ENCODE results near the gene ZNF786.
"Not testable (repeated sequence)": the region's sequence is repeated elsewhere in the genome, so short reads cannot be mapped to it uniquely, and the experiment has no call there.

The ZNF786 gene, protein sequence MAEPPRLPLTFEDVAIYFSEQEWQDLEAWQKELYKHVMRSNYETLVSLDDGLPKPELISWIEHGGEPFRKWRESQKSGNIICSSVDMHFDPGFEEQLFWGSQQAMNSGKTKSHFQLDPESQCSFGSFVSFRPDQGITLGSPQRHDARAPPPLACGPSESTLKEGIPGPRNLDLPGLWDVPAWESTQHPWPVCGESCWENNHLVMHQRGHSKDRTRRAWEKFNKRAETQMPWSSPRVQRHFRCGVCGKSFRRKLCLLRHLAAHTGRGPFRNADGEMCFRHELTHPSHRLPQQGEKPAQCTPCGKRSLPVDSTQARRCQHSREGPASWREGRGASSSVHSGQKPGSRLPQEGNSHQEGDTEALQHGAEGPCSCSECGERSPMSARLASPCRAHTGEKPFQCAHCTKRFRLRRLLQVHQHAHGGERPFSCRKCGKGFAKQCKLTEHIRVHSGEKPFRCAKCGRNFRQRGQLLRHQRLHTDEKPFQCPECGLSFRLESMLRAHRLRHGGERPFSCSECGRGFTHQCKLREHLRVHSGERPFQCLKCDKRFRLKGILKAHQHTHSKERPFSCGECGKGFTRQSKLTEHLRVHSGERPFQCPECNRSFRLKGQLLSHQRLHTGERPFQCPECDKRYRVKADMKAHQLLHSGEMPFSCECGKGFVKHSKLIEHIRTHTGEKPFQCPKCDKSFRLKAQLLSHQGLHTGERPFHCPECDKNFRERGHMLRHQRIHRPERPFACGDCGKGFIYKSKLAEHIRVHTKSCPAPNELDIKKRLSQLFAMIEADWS

DNA sequence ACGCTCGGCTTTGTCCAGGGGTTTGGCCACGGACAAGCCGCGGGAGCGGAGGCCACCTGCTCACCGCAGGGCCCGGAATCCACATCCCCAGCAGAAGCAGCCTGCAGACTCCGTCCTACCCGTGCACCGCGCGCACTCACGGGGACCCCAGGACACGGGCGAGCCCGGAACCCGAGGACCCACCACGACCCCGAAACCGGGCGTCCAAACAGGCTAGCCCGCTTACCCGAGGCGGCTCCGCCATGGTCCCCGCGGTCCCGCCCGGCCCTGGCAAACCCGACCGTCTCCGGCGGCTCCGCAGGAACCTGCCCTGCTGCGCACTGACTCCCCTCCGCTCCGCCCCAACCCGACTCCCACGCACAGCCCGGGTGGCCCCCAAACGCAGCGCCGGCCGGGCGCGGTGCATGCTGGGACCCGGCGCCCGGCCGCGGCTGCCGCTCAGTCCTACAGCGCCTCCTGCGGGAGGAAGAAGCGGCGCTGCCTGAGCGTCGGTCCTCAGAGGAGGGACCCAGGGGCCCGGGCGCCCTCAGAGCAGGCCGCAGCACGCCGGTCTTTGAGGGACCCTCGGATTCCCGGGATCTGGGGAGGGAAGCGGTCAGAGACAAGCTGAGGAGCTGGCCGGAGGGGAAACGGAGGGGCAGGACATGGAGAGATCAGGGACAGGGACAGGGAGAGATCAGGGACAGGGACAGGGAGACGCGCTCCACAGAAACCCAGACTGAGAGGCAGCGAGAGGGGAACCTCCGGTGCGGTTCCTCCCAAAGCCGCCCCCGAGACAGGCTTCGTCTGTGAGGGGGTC lies at the start of gene ZNF786:
Gene ZNF786, minus strand, starts transcription at position 322 of the 799 bp plus-strand sequence. Its CDS starts 78 bp downstream, at position 244.
- FAIRE-seq: no peak

DNA sequence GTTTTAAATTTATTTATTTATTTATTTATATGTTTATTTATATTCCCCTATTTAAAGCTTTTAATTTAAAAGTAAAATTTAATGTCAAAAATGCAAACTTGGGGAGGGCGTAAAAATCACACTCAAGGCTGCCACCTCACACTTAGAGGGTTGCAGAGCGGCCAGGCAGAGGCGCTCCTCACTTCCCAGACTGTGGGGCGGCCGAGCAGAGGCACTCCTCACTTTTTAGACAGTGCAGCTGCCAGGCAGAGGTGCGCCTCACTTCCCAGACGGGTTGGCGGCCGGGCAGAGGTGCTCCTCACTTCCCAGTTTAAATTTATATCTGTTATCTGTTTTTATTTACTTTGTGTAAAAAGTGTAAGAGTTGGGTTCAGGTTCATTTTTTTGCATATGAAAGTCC lies 45.6 kb upstream of the ZNF786 start:
- no peak for FAIRE-seq

DNA sequence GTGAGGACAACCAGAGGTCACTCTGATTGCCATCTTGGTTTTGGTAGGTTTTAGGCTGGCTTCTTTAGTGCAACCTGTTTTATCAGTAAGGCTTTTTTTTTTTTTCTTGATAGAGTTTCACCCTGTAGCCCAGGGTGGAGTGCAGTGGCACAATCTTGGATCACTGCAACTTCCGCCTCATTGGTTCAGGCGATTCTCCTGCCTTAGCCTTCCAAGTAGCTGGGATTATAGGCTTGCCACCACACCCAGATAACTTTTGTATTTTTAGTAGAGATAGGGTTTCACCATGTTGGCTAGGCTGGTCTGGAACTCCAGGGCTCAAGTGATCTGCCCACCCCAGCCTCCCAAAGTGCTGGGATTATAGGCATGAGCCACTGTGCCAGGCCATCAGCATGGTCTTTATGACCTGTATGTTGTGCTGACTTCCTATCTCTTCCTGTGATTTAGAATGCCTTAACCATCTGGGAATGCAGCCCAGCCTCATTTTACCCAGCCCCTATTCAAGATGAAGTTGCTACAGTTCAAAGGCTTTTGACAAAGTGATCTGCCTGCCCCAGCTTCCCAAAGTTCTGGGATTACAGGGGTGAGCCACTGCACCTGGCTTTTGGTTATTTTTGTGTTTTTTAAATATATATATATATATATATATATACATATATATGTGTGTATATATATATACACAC lies 42.7 kb upstream of the ZNF786 start:
- no peak for FAIRE-seq

DNA sequence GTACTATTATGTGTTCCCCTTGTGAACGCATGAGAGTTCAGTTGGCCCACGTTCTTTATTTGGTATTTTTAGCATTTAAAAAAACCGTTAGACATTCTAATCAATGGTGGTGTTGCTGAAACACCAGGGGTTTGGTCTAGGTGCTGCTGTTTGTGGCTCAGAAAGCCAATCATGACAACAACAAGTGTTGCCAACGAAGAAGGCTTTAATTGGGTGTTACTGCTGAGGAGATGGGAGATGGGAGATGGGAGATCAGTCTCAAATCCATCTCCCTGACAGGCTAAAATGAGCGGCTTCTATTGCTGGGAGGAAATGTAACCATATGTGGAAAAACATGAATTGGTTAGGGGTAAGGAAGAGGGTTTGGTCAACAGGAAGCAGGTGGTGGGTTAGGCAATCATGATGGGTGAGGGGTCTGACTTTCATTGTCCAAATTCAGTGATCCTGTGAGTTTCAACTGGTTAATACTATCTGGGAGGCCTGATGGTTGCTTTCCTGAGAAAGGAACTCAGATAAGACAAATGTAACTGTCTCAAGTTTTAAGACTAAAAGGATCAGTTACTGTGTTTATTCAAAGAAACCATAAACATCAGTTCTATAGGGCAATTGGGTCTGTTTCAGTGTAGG lies 40.2 kb upstream of the ZNF786 start:
- no peak for FAIRE-seq

DNA sequence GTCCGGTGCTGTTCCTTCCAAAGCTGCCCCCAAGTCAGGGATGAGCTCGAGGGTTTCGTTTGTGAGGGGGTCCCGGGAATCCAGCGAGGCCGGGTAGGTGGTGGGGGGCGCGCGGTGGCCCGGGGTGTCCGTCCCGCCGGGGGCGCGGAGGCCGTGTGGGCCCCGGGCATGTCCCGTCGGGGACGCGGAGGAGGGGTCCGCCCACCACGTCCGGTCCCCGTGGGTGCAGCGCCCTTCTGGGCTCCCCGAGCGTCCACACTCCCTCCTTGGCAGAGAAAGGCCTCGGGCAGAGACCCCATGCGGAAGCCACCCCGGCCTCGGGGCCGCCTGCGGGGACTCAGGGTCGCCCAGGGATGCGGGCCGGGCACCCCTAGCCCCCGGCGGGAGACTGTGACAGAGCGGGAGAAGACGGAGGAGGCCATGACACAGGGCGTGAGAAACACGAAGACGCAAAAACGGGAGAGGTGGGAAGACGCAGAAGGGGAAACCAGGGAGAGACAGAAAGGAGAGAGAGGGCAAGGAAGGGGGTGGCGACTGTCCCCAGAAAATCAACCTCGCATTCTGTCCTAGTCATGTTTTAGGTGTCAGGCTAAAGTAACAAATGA lies 36.2 kb upstream of the ZNF786 start:
- FAIRE-seq: no peak

DNA sequence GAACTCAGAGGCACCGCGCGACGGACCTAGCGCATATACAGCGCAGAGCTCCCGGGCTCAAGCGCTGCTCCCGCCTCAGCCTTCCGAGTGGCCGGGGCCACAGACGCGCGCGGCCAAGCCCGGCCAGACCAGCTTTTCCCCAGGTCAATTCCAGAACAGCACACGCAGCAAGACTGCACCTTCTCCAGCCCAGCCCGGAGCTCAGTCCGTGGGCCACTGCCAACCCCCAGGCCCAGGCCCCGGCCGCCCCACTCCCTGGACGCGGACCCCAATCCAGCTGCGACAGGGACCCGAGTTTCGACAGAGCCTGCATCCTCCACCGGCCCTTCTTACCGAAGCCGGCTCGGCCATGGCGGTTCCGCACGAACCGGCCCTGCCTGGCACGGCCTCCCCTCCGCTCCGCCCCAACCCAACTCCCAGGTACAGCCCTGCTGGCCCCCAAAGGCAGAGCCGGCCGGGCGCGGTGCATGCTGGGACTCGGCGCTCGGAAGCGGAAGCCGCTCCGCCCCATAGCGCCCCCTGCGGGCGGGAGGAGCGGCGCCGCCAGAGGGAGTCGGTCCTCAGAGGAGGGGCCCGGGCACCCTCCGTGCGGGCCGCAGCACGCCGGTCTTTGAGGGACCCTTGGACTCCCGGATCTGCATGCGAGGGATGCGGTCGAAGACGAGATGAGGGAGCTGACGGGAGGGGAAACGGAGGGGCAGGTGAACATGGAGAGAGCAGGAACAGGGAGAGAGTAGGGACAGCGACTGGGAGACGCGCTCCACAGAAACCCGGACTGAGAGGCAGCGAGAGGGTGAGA lies 35.5 kb upstream of the ZNF786 start, which contains the start of gene ZNF425:
Gene ZNF425, minus strand, starts transcription at position 462 of the 799 bp plus-strand sequence. Its CDS starts 111 bp downstream, at position 351.
- FAIRE-seq: no peak

DNA sequence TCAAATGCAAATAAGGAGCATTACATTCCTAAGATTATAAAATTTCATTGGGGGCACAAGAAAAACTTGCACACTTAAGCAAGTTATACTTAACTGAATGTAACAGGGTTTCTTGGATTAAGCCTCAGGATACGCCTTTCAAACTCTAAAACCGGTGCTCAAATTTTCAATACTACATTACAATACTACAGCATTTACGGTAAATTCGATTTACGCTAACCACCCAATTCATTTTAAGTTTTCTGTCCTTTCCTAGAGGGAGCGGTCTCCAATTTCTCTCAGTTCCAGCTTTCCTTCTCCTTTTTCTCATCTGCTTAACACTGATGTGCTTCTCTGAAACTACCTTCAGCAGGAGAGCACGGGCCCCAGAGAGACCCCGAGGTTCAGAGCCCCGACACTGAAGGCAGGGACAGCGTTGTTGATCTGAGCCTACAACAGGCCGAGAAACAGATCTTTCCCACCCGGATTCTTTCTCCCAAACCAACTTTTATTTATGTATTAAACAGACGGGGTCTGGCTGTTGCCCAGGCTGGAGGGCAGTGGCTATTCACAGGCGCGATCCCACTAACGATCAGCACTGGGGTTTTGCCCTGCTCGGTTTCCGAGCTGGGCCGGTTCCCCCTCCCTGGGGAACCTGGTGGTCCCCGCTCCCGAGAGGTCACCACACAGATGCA lies 34.8 kb upstream of the ZNF786 start:
- FAIRE-seq: no peak

DNA sequence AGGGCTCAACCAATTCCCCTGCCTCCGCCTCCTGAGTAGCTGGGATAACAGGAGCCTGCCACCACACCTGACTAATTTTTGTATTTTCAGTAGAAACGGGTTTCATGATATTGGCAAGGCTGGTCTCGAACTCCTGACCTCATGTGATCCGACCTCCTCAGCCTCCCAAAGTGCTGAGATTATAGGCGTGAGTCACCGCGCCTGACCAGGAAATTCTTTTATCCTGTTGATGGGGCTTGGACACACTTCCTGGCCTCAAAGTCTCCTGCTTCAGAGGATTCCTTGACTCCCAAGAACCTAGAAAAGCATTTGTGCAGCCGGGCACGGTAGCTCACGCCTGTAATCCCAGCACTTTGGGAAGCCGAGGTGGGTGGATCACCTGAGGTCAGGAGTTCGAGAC lies 19.5 kb upstream of the ZNF786 start:
- FAIRE-seq: no peak

DNA sequence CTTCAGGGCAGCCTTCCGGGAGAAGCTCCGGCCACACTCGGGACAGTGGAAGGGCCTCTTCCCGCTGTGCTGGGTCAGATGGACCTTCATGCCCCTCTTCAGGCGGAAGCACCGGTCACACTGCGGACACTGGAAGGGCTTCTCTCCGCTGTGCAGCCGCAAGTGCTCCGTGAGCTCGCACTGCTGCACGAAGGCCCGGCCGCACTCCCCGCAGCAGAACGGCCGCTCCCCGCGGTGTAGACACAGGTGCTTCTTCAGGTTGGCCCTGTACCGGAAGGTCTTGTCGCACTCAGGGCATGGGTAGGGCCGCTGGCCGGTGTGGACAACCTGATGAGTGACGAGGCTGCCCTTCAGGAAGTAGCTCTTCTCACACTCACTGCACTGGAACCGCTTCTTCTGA lies 14.2 kb upstream of the ZNF786 start:
- FAIRE-seq: no peak

DNA sequence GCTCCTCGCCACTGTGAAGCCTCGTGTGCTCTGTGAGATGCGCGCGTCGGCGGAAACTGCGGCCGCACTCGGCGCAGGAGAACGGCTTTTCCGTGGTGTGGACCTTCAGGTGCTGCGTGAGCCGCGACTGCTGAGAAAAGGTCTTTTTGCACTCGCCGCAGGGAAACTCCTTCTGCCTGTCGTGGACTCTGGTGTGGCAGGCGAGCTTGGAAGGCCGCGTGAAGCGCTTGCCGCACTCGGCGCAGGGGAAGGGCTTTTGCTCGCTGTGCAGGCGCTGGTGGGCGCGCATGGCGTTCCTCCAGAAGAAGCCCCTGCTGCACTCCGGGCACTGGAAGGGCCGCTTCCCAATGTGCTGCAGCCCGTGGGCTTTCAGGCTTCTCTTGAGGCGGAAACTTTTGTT lies 13.7 kb upstream of the ZNF786 start:
- no peak for FAIRE-seq

DNA sequence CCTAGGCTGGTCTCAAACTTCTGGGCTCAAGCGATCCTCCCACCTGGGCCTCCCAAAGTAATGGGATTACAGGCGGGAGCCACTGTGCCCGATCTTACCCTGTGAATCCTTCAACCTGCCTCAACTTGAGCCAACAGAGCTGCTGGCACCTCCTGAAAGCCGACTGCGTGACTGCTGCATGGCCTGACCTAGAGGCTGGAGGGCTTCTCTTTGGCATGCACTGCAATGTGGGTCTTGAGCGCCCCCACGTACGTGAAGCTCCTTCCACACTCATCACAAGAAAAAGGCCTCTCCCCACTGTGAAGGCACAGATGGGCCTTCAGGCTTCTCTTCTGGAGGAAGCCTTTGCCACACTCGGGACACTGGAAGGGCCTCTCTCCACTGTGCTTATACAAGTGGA lies 12.9 kb upstream of the ZNF786 start:
- FAIRE-seq: no peak

DNA sequence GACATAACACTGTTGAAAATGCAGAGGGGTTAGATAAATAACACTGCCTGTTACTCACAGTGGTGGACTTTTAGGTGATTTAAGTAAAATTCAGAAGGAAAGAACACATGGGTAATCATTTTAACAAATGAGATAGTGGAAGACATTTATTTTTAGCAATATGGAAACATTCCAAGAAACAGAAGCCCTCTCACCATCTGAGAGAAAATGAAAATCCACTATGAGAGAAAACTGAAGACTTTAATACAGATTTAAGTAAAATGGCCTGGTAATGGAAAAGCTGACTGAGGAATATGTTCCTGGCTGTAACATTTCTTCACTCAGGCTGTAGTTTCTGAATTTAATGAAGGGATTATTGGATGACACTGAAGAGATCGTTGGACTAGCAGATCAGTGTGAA lies 12.1 kb upstream of the ZNF786 start:
- FAIRE-seq: no peak

DNA sequence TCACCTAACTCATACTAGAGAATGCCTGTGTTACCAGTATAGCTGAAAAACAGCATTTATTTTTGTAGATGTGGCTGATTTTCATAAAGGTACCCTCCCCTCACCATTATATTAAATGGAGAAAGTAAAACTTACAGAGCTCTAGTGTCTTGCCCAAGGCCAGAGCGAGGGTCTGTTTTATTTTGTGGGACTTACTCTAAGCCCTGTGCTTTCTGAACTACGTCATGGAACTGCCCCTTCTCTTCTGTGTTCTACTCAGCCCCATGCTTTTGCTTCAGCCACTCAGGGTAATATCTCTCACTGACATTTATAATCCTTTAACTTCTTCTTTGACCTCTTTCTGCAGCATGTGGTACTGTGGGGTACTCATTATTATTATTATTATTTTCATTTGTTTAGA lies 10.3 kb upstream of the ZNF786 start:
- no peak for FAIRE-seq

DNA sequence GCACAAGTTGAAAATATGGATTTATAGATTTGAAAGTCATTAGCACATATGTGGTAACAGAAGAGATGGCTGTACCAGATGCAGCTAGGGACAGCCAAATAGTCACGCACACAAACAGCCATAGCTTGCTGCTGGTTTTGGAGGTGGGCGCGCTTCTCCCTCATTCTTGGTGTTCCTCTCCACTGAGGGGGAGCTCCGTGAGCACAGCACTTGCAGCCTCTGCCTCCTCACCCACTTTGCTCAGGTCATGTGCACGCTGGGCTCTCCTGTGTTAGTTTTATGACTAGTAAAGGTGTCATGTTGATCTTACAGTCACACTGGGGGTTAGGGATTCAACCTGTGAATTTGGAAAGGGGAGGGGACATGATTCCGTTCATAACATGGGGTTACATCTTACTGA lies 8.5 kb upstream of the ZNF786 start:
- no peak for FAIRE-seq

DNA sequence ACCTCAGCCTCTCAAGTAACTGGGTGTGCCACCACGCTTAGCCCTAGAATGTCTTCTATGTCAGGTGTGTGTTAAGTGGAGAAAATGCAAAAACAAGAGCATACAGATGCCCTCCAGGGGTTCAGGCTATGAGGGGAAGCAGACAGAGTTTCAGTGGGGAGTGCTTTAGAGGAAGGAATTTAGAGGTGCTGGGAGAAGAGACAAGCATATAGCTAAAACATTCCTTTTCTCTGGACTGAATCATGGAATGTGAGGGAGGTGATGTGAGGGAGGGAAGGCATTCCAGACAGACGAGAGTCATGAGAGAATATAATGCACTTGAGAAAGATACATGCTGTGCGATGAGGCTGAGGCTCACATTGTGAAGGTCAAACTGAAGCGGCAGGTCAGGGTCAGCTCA lies 6.6 kb upstream of the ZNF786 start:
- FAIRE-seq: no peak

DNA sequence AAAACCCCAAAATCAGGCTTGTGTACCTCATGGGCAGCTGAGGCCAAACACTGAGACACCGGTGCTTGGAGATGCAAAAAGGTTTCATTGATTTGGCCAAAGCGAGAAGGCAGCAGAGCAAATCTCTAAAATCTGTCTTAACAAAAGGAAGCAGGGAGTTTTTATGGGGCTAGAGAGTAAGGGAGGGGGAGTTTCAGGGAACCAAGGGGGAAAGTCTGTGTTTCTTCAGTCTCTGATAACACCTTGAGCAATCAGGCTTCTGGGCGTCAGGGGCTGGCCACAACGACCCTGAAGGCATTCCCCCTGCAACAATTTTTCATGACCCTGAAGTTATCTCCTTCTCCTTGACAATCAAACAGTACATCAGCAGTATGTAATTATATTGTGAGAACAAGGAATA lies 2.7 kb upstream of the ZNF786 start:
- FAIRE-seq: no peak

DNA sequence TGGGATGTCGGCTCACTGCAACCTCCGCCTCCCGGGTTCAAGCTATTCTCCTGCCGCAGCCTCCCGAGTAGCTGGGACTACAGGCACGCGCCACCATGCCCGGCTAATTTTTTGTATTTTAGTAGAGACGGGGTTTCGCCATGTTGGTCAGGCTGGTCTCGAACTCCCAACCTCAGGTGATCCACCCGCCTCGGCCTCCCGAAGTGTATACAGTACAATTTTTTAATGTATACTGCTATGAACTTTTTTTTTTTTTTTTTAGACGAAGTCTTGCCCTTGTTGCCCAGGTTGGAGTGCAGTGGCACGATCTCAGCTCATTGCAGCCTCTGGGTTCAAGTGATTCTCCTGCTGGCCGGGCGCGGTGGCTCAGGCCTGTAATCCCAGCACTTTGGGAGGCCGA lies 1.7 kb upstream of the ZNF786 start:
- not testable (repeated sequence) for FAIRE-seq

DNA sequence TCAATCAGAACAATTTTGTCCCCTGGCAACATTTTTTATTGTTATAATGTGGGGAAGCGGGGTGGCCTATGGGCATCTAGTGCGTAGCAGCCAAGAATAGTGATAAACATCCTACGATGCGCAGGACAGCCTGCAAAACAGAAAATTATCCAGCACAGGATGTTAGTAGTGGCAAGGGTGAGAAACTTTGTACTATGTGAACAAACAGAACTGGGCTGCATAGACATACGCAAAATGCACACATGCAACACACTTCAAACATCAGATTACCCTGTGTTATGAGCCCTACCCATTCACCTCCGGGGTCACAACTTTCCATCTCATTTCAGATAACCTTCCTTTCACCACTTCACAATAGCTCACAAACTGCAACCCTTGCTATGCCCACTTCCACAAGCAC lies 3.1 kb downstream of the ZNF786 start:
- FAIRE-seq: no peak

DNA sequence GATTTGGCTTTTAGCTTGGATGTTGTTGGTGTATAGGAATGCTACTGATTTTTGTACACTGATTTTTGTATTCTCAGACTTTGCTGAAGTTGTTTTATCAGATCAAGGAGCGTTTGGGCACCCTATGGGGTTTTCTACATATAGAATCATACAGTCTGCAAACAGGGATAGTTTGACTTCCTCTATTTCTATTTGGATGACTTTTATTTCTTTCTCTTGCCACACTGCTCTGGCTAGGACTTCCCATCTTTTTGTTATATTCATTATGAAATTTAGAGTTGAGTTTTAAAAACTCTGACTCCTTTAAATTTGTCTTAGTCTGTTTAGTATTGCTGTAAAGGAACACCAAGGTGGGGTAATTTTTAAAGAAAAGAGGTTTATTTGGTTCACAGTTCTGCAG lies 4.7 kb downstream of the ZNF786 start:
- FAIRE-seq: no peak

DNA sequence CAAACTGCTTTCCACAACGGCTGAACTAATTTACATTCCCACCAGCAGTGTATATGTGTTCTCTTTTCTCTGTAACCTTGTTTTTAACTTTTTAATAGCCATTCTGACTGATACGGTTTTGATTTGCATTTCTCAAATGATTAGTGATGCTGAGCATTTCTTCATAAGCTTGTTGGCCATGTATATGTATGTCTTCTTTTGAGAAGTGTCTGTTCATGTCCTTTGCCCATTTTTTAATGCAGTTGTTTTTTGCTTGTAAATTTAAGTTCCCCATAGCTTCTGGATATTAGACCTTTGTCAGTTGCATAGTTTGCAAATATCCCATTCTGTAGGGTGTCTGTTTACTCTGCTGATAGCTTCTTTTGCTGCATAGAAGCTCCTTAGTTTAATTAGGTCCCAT lies 6.1 kb downstream of the ZNF786 start:
- FAIRE-seq: no peak

Data from A204.1 (cell line).